NCI-H1105 (cell line): ENCODE data around the gene SIGLEC7.

Experiments
- DNase-seq: peaks from one replicate; lab custom pipeline; 2025; lab: John Stamatoyannopoulos, UW

The SIGLEC7 gene

DNA sequence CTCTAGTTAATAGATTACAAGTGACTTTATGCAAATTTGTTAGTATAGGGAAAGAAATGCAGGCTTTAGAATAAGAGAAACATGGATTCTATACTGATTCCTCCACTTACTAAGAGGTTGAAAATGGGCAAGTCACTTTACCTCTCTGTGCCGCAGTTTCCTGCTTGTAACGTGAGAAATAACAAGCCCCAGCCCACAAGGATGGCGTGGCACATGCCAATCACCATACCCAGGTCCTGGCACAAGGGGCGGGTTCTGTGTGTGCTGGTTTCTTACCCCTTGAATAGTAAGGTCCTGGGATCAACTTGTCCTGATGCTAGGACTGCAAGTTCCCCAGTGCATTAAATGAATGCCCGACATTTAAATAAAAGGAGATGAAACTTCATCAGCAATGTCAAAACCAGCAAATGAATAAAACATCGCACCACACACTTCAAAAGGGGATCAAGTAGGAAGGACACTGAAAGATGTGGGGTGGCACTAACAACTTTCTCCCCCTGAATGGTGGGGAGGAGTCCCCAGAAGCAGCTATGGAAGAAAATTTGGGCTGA is 25.3 kb upstream of the SIGLEC7 start:
- DNase-seq: no peak

DNA sequence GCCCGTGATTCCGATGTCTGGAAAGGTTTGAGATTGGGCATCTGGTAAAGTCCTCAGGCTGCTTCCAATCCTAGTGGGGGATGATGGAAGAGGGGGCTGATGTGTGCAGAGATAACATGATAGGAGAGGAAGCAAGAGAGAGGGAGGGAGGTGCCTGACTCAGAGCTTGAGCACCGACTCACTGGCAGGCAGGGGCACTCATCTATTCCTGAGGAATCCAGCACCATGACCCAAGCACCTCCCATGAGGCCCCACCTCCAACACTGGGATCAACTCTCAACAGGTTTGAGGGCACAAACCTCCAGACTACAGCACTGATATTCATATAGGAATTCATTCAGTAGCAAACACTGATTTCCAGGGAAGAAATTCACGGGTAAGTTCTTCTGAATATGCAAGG is 23.0 kb upstream of the SIGLEC7 start:
- DNase-seq: no peak

DNA sequence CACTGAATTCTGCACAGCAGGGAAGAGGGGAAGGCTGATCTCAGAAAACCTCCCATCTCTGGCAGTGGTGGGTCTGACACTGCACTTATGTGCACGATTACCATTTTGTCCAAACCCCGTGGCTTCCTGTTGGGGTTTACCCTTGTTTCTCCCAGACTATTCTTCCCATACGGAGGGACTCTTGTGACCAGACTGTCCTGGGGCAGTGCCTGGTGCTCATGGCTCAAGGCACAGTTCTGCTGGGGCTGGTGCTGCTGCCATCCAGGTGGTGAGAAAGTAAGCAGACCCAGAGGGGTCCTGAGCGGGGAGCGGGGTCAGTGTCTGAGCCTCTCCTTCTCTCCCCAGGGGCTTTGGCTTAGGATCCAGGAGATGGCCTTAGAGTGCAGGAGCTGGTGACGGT is 22.5 kb upstream of the SIGLEC7 start:
- DNase-seq: no peak

DNA sequence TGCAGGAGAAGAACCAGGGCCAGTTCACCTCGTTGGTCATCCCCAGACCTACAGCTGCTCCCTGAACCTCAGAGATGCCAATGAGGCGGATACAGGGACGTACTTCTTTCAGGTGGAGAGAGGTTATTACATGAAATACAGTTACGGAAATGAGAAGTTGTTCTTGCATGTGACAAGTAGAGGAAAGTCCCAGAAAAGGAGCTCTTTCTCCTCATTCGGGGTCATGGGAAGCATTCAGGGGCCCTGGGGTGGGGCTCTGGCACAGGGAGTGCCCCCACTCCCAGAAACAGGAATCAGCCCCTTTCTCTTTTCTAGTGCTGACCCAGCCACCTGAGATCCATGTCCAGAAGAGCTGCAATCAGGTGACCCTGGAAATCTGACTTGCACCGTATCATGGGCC is 21.9 kb upstream of the SIGLEC7 start:
- no peak for DNase-seq

DNA sequence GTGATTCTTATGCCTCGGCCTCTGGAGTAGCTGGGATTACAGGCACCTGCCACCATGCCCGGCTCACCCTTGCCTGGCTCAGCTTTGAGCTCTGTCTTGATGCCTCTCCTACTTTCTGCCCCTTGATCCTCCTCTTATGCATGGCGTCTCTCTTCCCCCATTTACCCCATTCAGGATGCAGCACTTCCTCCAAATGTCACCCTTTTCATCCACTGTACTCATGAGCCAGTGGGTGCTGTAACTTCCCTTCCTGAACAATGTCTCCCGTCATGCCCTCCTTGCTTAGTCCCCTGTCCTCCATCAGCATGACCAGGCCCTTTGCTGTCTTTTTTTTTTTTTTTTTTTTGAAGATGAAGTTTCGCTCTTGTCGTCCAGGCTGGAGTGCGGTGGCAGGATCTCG is 20.8 kb upstream of the SIGLEC7 start:
- DNase-seq: no peak

DNA sequence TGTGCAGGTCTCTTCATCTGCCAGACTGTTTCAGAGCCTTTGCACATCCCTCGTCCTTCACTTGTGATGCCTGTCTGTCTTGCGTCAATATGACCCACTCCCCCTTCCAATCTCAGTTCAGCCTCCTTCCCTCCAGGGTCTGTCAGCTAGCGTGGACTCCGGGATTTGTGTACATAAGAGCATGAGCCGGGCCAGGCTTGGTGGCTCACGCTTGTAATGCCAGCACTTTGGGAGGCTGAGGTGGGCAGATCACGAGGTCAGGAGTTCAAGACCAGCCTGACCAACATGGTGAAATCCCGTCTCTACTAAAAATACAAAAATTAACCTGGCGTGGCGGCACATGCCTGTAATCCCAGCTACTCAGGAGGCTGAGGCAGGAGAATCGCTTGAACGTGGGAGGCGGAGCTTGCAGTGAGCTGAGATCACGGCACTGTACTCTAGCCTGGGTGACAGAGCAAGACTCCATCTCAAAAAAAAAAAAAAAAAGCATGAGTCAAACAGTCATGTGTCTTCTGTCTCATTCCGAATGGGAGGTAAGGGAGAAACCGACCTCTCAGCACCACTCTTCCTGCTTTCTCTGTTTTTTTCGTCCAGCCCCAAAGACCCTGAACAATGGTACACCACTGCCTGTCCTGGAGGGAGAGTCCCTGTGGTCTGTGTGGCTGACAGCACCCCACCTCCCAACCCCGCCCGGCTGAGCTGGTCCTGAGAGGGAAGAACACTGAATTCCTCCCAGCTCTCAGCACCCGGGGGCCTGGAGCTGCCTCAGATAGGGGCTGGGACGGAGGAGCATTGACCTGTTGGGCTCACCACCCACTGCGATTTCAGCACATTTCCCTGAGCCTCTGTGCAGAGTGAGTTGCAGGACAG is 19.8 kb upstream of the SIGLEC7 start:
- DNase-seq: no peak

DNA sequence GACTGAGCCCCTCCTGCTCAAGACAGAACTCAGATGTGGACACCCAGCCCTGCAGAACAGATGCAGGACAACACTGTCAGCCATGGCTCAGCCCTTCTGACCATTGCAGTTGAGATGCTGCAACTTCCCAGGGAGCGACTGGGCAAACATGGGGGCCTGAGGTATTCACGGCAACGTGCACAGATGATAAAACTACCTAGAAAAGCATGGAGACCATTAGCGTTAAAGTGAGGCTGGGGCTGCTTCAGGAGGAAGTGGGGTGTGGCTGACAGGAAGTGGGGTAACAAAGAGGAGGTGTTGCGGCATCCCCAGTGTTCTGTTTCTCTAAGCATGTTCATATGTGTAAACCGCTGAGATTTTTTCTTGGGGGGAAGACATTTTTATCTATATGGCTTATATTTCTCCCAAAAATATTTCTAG is 18.7 kb upstream of the SIGLEC7 start:
- DNase-seq: no peak

DNA sequence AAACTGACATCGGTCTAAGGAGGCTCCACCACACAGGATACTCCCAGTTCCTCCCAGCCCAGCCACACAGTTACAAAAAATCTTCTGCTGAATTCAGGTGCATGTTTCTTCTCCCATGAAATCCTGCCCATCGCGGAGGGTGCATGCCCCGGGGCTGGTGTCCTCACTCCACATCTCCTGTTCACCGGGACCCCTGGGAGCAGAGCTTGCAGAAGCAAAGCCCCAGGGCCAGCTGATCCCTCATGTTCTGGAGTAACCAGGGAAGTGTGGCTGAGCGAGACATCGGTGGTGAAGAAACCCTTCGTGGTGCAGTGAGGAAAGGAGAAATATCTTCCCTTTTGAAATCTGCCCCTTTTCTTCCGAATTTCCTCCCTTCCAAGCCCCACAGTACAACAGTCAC is 18.3 kb upstream of the SIGLEC7 start:
- DNase-seq: no peak

DNA sequence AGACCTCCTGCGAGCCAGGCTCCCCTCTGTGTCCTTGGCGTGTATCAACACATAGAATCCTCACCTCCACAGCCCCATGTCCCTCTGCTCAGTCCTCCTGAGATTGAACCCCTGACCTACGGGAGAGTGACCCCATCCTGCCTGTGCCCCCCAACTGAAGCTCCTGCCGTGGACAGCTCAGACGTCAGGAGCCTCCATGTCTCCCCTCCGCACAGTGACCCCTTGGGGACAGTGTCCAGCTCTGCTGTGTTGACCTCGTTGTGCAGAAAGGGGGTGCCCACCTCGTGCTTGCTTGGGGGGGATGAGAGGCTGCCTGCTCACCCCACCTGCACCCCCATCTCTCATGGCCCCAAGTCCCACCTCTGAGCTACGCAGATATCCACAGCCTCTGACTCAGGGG is 17.9 kb upstream of the SIGLEC7 start:
- DNase-seq: no peak

DNA sequence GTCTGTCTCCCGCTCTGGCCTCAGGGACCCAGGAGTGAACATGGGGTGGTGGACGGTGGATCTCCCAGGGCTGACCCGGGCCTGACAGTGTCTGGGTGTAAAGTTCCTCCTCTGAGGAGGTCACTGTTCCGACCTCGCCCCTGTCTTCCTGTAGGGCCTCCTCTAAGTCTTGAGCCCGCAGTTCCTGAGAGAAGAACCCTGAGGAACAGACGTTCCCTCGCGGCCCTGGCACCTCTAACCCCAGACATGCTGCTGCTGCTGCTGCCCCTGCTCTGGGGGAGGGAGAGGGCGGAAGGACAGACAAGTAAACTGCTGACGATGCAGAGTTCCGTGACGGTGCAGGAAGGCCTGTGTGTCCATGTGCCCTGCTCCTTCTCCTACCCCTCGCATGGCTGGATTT is 17.4 kb upstream of the SIGLEC7 start, which contains the start of gene SIGLEC9:
Gene SIGLEC9, plus strand, starts transcription at position 178 of the 400 bp plus-strand sequence. Its CDS starts 69 bp downstream, at position 247.
- no peak for DNase-seq

DNA sequence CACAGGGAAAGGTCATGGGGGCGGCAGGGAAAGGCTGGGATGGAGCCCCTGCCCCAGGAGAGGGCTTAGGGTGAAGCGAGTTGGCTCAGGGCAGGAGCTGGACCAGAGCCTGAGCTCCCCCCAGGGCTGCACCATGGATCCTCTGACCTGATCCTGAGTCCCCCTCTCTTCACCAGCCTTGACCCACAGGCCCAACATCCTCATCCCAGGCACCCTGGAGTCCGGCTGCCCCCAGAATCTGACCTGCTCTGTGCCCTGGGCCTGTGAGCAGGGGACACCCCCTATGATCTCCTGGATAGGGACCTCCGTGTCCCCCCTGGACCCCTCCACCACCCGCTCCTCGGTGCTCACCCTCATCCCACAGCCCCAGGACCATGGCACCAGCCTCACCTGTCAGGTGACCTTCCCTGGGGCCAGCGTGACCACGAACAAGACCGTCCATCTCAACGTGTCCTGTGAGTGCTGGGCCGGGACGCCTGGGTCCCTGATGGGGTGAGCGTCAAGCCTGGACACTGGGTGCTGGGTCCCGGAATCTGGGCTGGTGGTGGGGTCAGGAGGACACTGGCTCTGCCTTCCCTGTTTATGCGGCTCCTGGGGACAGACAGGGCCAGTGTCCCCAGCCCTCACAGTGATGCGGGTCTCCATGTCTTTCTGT is 16.6 kb upstream of the SIGLEC7 start:
- no peak for DNase-seq

DNA sequence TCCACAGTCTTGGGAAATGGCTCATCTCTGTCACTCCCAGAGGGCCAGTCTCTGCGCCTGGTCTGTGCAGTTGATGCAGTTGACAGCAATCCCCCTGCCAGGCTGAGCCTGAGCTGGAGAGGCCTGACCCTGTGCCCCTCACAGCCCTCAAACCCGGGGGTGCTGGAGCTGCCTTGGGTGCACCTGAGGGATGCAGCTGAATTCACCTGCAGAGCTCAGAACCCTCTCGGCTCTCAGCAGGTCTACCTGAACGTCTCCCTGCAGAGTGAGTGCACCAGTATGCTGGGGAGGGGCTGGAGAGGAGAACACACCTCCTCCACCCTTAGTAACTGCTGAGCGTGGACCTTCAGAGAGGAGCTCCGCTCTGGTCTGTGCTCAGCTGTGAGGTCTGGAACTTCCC is 15.1 kb upstream of the SIGLEC7 start:
- no peak for DNase-seq

DNA sequence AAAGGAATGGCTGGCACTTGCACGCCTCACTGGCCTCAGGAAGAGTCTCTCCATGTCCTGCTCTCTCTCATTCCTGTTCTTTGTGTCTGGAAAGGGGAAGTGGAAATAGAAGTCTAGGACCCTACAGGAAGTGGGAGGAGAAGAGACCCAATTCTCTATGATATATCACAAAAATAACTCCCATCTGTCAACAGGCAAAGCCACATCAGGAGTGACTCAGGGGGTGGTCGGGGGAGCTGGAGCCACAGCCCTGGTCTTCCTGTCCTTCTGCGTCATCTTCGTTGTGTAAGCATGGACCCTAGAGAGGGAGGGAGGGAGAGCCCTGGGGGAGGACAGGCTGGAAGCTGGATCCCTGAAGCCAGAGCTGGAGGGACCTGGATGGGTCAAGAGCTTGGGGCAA is 14.3 kb upstream of the SIGLEC7 start:
- DNase-seq: no peak

DNA sequence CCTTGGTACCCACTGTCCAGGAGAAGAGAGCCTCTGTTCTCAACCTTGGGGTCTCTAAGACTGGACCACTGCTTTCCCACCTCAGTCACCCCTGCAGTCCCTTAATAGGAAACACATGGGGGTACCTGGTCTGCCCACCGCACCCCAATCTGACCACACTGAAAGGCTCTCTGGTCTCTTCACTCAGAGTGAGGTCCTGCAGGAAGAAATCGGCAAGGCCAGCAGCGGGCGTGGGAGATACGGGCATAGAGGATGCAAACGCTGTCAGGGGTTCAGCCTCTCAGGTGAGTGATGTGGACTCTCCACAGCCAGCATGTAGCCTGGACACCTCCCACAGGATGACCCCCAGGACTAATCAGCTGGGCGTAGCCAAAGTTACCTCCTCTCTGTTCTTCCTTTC is 13.9 kb upstream of the SIGLEC7 start:
- no peak for DNase-seq

DNA sequence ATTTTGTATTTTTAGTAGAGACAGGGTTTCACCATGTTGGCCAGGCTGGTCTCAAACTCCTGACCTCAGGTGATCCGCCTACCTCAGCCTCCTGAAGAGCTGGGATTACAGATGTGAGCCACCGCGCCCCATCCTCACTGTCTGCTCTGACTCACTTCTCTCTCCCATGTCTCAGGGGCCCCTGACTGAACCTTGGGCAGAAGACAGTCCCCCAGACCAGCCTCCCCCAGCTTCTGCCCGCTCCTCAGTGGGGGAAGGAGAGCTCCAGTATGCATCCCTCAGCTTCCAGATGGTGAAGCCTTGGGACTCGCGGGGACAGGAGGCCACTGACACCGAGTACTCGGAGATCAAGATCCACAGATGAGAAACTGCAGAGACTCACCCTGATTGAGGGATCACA is 12.4 kb upstream of the SIGLEC7 start:
- DNase-seq: no peak

DNA sequence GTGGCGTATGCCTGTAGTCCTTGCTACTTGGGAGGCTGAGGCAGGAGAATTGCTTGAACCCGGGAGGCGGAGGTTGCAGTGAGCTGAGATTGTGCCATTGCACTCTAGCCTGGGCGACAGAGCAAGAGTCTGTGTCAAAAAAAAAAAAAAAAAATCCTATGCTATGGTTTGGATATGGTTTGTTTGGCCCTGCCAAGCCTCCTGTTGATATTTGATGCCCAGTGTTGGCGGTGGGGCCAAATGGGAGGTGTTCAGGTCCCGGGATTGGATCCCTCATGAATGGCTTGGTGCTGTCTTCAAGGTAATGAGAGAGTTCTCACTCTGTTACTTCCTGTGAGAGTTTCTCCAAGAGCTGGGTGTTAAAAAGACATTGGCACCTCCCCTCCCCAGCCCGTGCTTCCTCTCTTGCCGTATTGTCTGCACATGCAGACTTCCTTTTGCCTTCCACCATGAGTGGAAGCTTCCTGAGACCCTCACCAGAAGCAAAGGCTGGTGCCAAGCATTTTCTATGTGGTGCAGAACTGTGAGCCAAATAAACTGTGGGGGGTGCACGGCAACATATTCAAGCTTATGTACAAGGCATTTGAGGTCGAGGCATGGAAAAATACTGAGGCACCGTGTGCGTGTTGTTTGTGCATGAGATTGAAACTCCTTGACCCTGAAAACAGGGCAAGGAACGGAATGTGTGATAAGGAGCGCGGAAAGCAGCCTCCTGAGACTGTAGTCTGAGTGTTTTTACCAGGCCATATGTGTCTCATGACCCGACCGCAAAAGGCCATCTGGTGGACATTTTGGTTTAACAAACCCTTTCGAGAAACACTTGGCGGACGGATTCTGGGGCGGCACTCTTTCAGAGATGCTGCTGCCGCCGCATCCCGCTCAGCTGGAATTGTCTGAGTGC is 10.1 kb upstream of the SIGLEC7 start:
- no peak for DNase-seq

DNA sequence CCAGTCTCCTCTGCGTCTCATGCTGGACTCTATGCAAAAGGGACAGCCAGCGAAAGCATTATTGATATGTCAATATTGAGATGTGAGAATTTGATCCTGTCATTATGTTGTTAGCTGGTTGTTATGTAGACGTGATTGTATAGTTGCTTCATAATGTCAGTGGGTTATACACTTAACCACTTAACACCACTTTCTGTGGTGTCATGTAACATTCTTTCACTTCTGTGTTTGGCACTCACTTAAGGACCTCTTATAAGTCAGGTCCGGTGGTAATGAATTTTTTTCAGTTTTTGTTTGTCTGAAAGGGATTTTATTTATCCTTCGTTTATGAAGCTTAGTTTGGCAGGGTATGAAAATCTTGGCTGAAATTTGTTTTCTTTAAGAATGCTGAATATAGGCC is 7.1 kb upstream of the SIGLEC7 start:
- no peak for DNase-seq

DNA sequence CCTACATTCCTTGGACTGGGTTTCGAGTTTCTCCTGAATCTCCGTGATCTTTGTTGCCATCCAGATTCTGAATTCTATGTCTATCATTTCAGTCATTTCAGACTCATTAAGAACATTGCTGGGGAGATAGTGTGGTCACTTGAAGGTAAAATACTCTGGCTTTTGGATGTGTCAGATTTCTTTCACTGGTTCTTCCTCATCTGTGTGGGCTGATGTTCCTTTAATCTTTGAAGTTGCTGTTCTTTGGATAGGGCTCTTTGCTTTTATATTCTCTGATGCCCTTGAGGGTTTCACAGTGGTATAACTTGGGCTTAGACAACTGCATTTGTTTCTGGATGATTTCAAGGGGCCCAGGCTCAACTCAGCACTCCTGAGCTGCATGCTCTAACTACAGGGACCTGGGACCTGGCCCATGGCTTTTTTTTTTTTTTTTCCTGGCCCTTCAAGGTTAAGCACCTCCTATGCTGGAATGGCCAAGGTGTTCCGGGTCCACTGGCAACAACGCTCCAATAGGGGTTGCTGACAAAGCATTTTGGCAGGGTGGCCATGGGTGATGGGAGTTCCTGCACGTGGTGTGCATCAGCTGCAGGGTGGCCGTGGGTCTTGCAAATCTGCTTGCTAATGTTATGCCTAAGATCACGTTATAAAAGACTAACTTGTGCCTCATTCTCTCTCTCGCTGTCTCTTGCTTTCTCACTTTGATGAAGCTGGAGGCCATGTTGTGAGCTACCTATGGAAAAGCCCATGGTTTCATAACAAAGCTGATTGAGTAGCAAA is 5.9 kb upstream of the SIGLEC7 start:
- DNase-seq: no peak

DNA sequence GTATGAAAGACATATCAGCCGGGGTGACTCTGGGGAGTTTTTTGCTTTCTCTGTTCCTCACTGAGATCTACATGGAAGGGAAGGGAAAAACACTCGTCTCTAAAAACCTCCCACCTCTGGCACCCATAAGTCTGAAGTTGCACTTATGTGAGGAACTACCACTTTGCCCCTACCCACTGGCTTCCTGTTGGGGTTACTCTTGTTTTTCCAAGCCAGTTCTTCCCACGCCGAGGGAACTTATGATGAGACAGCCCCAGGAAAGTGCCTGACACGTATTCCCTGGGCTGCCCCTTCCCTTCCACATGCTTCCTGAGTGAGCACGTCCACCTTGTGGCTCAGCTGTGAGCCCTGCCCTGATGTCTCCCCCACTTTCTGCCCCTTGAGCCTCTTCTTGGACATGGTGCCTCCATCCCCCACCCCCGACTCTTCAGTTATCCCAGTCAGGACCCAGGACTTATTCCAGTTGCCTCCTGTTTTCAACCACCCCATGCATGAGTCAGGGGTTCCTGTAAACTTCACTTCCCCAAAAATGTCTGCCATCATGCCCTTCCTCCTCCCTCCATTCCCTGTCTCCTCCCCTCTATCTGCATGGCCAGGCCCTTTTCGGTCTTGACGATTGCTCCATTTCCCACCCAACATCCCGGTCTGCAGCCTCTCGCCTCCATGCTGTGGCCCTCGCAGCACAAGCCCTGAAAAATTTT is 5.1 kb upstream of the SIGLEC7 start:
- no peak for DNase-seq

DNA sequence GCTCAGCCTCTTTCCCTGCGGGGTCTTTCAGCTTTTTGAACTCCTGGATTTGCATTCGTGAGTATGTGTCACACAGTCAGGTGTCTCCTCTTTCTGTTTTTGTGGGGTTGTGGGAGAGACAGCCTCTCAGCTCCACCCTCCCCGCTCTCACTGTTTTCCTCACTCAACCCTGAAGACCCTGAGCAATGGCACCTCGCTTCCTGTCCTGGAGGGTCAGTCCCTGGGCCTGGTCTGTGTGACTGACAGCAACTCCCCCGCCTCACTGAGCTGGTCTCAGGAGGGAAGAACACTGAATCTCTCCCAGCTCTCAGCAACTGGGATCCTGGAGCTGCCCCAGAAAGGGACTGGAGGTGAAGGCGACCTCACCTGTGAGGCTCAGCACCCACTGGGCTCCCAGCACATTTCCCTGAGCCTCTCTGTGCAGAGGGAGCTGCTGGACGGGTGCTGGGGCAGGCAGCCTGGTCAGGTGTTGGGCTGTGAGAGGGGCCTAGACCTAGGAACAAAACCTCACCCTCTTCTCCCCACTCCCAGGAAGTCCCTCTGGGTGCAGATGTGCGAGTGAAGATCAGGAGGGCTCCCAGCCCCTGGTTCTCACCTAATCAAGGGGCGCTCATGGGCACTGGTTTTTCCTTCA is 4.2 kb upstream of the SIGLEC7 start:
- no peak for DNase-seq
